ENCODE data around the gene SLC2A5. TPM values are rescaled to one million over a fixed set of nuclear protein-coding genes. Genes with fewer than 3 reads are reported as not detected.

The SLC2A5 gene
- polyA plus RNA-seq, 2 donors: 3.5 to 3.6 TPM

- Histone ChIP-seq H3K4me3 (ENCODE audit: low read depth in 1 of 2, low read length in 2 of 2) (no peak overlapping the region), H3K9me3 (ENCODE audit: control insufficient read depth in 2 of 2, insufficient read depth in 1 of 2, low read depth in 1 of 2, low read length in 1 of 2) (no peaks in the 10 kb centered on the region), H3K4me1 (ENCODE audit: control insufficient read depth in 2 of 2, insufficient read depth in 2 of 2, low read length in 1 of 2) (peaks cover 0 to 9% of the 10 kb centered on the region in 2 donors), H3K27me3 (ENCODE audit: control insufficient read depth in 1 of 2, insufficient read depth in 2 of 2, low read length in 2 of 2) (no peaks in the 10 kb centered on the region), H3K36me3 (ENCODE audit: control insufficient read depth in 2 of 2, insufficient read depth in 2 of 2, low read length in 1 of 2) (no peaks in the 10 kb centered on the region), H3K27ac (ENCODE audit: low read depth in 2 of 2, low read length in 1 of 2) (peak overlapping the region; percentile 54 to 77)
- WGBS, 2 donors: 55 to 61% methylated on average over 6 of the region's 6 CpGs
Measured at GRCh38 chr1:9080705-9081291, 11.4 kb upstream of the SLC2A5 start.

GRCh38 chr1:9079988-9080704 is 10.7 kb upstream of the SLC2A5 start:
- Histone ChIP-seq H3K27ac (ENCODE audit: low read depth in 2 of 2, low read length in 1 of 2) (peak overlapping the region; percentile 33 to 54), H3K4me1 (ENCODE audit: control insufficient read depth in 2 of 2, insufficient read depth in 2 of 2, low read length in 1 of 2) (peaks cover 0 to 6% of the 10 kb centered on the region in 2 donors), H3K4me3 (ENCODE audit: low read depth in 1 of 2, low read length in 2 of 2) (no peak overlapping the region), H3K9me3 (ENCODE audit: control insufficient read depth in 2 of 2, insufficient read depth in 1 of 2, low read depth in 1 of 2, low read length in 1 of 2) (no peaks in the 10 kb centered on the region), H3K36me3 (ENCODE audit: control insufficient read depth in 2 of 2, insufficient read depth in 2 of 2, low read length in 1 of 2) (no peaks in the 10 kb centered on the region), H3K27me3 (ENCODE audit: control insufficient read depth in 1 of 2, insufficient read depth in 2 of 2, low read length in 2 of 2) (no peaks in the 10 kb centered on the region)
- WGBS, 2 donors: 65 to 72% methylated on average over 12 of the region's 12 CpGs

- Histone ChIP-seq H3K4me1 (ENCODE audit: control insufficient read depth in 2 of 2, insufficient read depth in 2 of 2, low read length in 1 of 2) (peaks cover 0 to 6% of the 10 kb centered on the region in 2 donors), H3K36me3 (ENCODE audit: control insufficient read depth in 2 of 2, insufficient read depth in 2 of 2, low read length in 1 of 2) (no peaks in the 10 kb centered on the region), H3K4me3 (ENCODE audit: low read depth in 1 of 2, low read length in 2 of 2) (no peak overlapping the region), H3K27ac (ENCODE audit: low read depth in 2 of 2, low read length in 1 of 2) (peak overlapping the region; percentile 51 to 83), H3K9me3 (ENCODE audit: control insufficient read depth in 2 of 2, insufficient read depth in 1 of 2, low read depth in 1 of 2, low read length in 1 of 2) (no peaks in the 10 kb centered on the region), H3K27me3 (ENCODE audit: control insufficient read depth in 1 of 2, insufficient read depth in 2 of 2, low read length in 2 of 2) (no peaks in the 10 kb centered on the region)
- 41 to 46% methylated on average over 19 of the region's 19 CpGs for WGBS, 2 donors
Measured at GRCh38 chr1:9078752-9079500, 9.5 kb upstream of the SLC2A5 start.

- 62 to 69% methylated on average over 9 of the region's 9 CpGs for WGBS, 2 donors
- Histone ChIP-seq H3K27ac (ENCODE audit: low read depth in 2 of 2, low read length in 1 of 2) (peak overlapping the region; percentile 51 to 87), H3K4me1 (ENCODE audit: control insufficient read depth in 2 of 2, insufficient read depth in 2 of 2, low read length in 1 of 2) (peaks cover 0 to 6% of the 10 kb centered on the region in 2 donors), H3K36me3 (ENCODE audit: control insufficient read depth in 2 of 2, insufficient read depth in 2 of 2, low read length in 1 of 2) (no peaks in the 10 kb centered on the region), H3K27me3 (ENCODE audit: control insufficient read depth in 1 of 2, insufficient read depth in 2 of 2, low read length in 2 of 2) (no peaks in the 10 kb centered on the region), H3K4me3 (ENCODE audit: low read depth in 1 of 2, low read length in 2 of 2) (no peak overlapping the region), H3K9me3 (ENCODE audit: control insufficient read depth in 2 of 2, insufficient read depth in 1 of 2, low read depth in 1 of 2, low read length in 1 of 2) (no peaks in the 10 kb centered on the region)
Measured at GRCh38 chr1:9078015-9078751, 8.7 kb upstream of the SLC2A5 start.

- Histone ChIP-seq H3K36me3 (ENCODE audit: control insufficient read depth in 2 of 2, insufficient read depth in 2 of 2, low read length in 1 of 2) (no peaks in the 10 kb centered on the region), H3K9me3 (ENCODE audit: control insufficient read depth in 2 of 2, insufficient read depth in 1 of 2, low read depth in 1 of 2, low read length in 1 of 2) (no peaks in the 10 kb centered on the region), H3K4me1 (ENCODE audit: control insufficient read depth in 2 of 2, insufficient read depth in 2 of 2, low read length in 1 of 2) (peaks cover 5 to 6% of the 10 kb centered on the region in 2 donors), H3K27me3 (ENCODE audit: control insufficient read depth in 1 of 2, insufficient read depth in 2 of 2, low read length in 2 of 2) (no peaks in the 10 kb centered on the region), H3K27ac (ENCODE audit: low read depth in 2 of 2, low read length in 1 of 2) (peak overlapping the region in 1 of 2 donors; percentile 9), H3K4me3 (ENCODE audit: low read depth in 1 of 2, low read length in 2 of 2) (no peak overlapping the region)
- 23 to 30% methylated on average over 5 of the region's 5 CpGs for WGBS, 2 donors
Measured at GRCh38 chr1:9075022-9075421, 5.6 kb upstream of the SLC2A5 start.

GRCh38 chr1:9073143-9073542 is 3.7 kb upstream of the SLC2A5 start:
- Histone ChIP-seq H3K9me3 (ENCODE audit: control insufficient read depth in 2 of 2, insufficient read depth in 1 of 2, low read depth in 1 of 2, low read length in 1 of 2) (no peaks in the 10 kb centered on the region), H3K36me3 (ENCODE audit: control insufficient read depth in 2 of 2, insufficient read depth in 2 of 2, low read length in 1 of 2) (no peaks in the 10 kb centered on the region), H3K27ac (ENCODE audit: low read depth in 2 of 2, low read length in 1 of 2) (no peak overlapping the region), H3K4me3 (ENCODE audit: low read depth in 1 of 2, low read length in 2 of 2) (no peak overlapping the region), H3K4me1 (ENCODE audit: control insufficient read depth in 2 of 2, insufficient read depth in 2 of 2, low read length in 1 of 2) (peaks cover 5% of the 10 kb centered on the region in 2 donors), H3K27me3 (ENCODE audit: control insufficient read depth in 1 of 2, insufficient read depth in 2 of 2, low read length in 2 of 2) (no peaks in the 10 kb centered on the region)
- 87 to 93% methylated on average over 3 of the region's 3 CpGs for WGBS, 2 donors

GRCh38 chr1:9071554-9072235 is 2.3 kb upstream of the SLC2A5 start:
- WGBS, 2 donors: 77 to 87% methylated on average over 46 to 50 of the region's 50 CpGs
- no peaks in the 10 kb centered on the region for H3K27me3 ChIP-seq (ENCODE audit: control insufficient read depth in 1 of 2, insufficient read depth in 2 of 2, low read length in 2 of 2)
- no peaks in the 10 kb centered on the region for H3K9me3 ChIP-seq (ENCODE audit: control insufficient read depth in 2 of 2, insufficient read depth in 1 of 2, low read depth in 1 of 2, low read length in 1 of 2)
- no peaks in the 10 kb centered on the region for H3K36me3 ChIP-seq (ENCODE audit: control insufficient read depth in 2 of 2, insufficient read depth in 2 of 2, low read length in 1 of 2)
- peak overlapping the region; percentile 0 to 90 for H3K27ac ChIP-seq (ENCODE audit: low read depth in 2 of 2, low read length in 1 of 2)
- peaks cover 5 to 8% of the 10 kb centered on the region in 2 donors for H3K4me1 ChIP-seq (ENCODE audit: control insufficient read depth in 2 of 2, insufficient read depth in 2 of 2, low read length in 1 of 2)
- H3K4me3 ChIP-seq (ENCODE audit: low read depth in 1 of 2, low read length in 2 of 2): no peak overlapping the region

- H3K27me3 ChIP-seq (ENCODE audit: control insufficient read depth in 1 of 2, insufficient read depth in 2 of 2, low read length in 2 of 2): no peaks in the 10 kb centered on the region
- no peaks in the 10 kb centered on the region for H3K9me3 ChIP-seq (ENCODE audit: control insufficient read depth in 2 of 2, insufficient read depth in 1 of 2, low read depth in 1 of 2, low read length in 1 of 2)
- no peaks in the 10 kb centered on the region for H3K36me3 ChIP-seq (ENCODE audit: control insufficient read depth in 2 of 2, insufficient read depth in 2 of 2, low read length in 1 of 2)
- H3K27ac ChIP-seq (ENCODE audit: low read depth in 2 of 2, low read length in 1 of 2): peak overlapping the region; percentile 85 to 90
- 39 to 42% methylated on average over 7 of the region's 7 CpGs for WGBS, 2 donors
- H3K4me3 ChIP-seq (ENCODE audit: low read depth in 1 of 2, low read length in 2 of 2): no peak overlapping the region
- H3K4me1 ChIP-seq (ENCODE audit: control insufficient read depth in 2 of 2, insufficient read depth in 2 of 2, low read length in 1 of 2): peaks cover 5 to 8% of the 10 kb centered on the region in 2 donors
Measured at GRCh38 chr1:9070486-9070885, 1.1 kb upstream of the SLC2A5 start.

GRCh38 chr1:9068981-9069325 is 482 bp downstream of the SLC2A5 start:
- Histone ChIP-seq H3K36me3 (ENCODE audit: control insufficient read depth in 2 of 2, insufficient read depth in 2 of 2, low read length in 1 of 2) (no peaks in the 10 kb centered on the region), H3K4me1 (ENCODE audit: control insufficient read depth in 2 of 2, insufficient read depth in 2 of 2, low read length in 1 of 2) (peaks cover 5 to 8% of the 10 kb centered on the region in 2 donors), H3K9me3 (ENCODE audit: control insufficient read depth in 2 of 2, insufficient read depth in 1 of 2, low read depth in 1 of 2, low read length in 1 of 2) (no peaks in the 10 kb centered on the region), H3K4me3 (ENCODE audit: low read depth in 1 of 2, low read length in 2 of 2) (peak overlapping the region in 1 of 2 donors; percentile 27), H3K27ac (ENCODE audit: low read depth in 2 of 2, low read length in 1 of 2) (peak overlapping the region; percentile 85), H3K27me3 (ENCODE audit: control insufficient read depth in 1 of 2, insufficient read depth in 2 of 2, low read length in 2 of 2) (no peaks in the 10 kb centered on the region)
- WGBS, 2 donors: 24 to 34% methylated on average over 4 of the region's 4 CpGs
